Subcutaneous abdominal adipose tissue (tissue), 5 donors: ENCODE results near the gene INPP5E.

Experiments
- H3K27ac ChIP-seq: one replicate; pipeline ENCODE4 v1.7.0; 2013; ENCODE audit warnings: low read depth, mild to moderate bottlenecking, inconsistent platforms, low read length, moderate library complexity
- H3K27me3 ChIP-seq, 5 donors: one replicate each; pipeline ENCODE4 v1.7.0; 2013; ENCODE audit warnings: low read length in 5 of 5, inconsistent platforms in 1 of 5; ENCODE audit not compliant: control insufficient read depth in 5 of 5, insufficient read depth in 4 of 5
- H3K36me3 ChIP-seq, 5 donors: one replicate each; pipeline ENCODE4 v1.7.0; 2013; ENCODE audit warnings: low read length in 5 of 5; ENCODE audit not compliant: control insufficient read depth in 5 of 5, insufficient read depth in 5 of 5
- H3K4me1 ChIP-seq, 5 donors: one replicate each; pipeline ENCODE4 v1.7.0; 2013; ENCODE audit warnings: low read length in 5 of 5, mild to moderate bottlenecking in 3 of 5, moderate library complexity in 1 of 5; ENCODE audit not compliant: control insufficient read depth in 5 of 5, insufficient read depth in 5 of 5
- H3K4me3 ChIP-seq, 5 donors: one replicate each; pipeline ENCODE4 v1.7.0; 2013; ENCODE audit warnings: low read length in 5 of 5, low read depth in 1 of 5
- H3K9ac ChIP-seq, 5 donors: one replicate each; pipeline ENCODE4 v1.7.0; 2013; ENCODE audit warnings: low read length in 5 of 5, mild to moderate bottlenecking in 4 of 5, moderate library complexity in 3 of 5
- H3K9me3 ChIP-seq, 5 donors: one replicate each; pipeline ENCODE4 v1.7.0; 2013; ENCODE audit warnings: low read length in 5 of 5; ENCODE audit not compliant: control insufficient read depth in 5 of 5
- donor health status: healthy.
- donor health status: healthy.
- donor health status: healthy.
- donor health status: healthy.
- donor health status: healthy.

Gene INPP5E

GRCh38 chr9:136398286-136398685, 41.4 kb downstream of the INPP5E start:
- Histone ChIP-seq H3K9ac (peak overlapping the region in 4 of 5 donors; percentile 31 to 96 (median 62)), H3K27me3 (no peaks in the 10 kb centered on the region), H3K27ac (no peak overlapping the region), H3K4me3 (peak overlapping the region in 1 of 5 donors; percentile 37), H3K4me1 (peaks cover 5 to 31% (median 26%) of the 10 kb centered on the region in 5 donors), H3K36me3 (peaks cover 0 to 57% (median 44%) of the 10 kb centered on the region in 5 donors), H3K9me3 (no peaks in the 10 kb centered on the region)

GRCh38 chr9:136397643-136398042, 42.0 kb downstream of the INPP5E start:
- H3K27me3 ChIP-seq: no peaks in the 10 kb centered on the region
- peaks cover 0 to 63% (median 44%) of the 10 kb centered on the region in 5 donors for H3K36me3 ChIP-seq

GRCh38 chr9:136396219-136396515, 43.5 kb downstream of the INPP5E start:
- H3K27me3 ChIP-seq: no peaks in the 10 kb centered on the region
- no peaks in the 10 kb centered on the region for H3K9me3 ChIP-seq
- H3K9ac ChIP-seq: no peak overlapping the region
- no peak overlapping the region for H3K4me3 ChIP-seq
- no peak overlapping the region for H3K27ac ChIP-seq
- H3K4me1 ChIP-seq: peaks cover 9 to 52% (median 44%) of the 10 kb centered on the region in 5 donors
- H3K36me3 ChIP-seq: peaks cover 0 to 67% (median 50%) of the 10 kb centered on the region in 5 donors

More at GRCh38 chr9:136397643-136398042, 42.0 kb downstream of the INPP5E start:
- H3K9ac ChIP-seq: peak overlapping the region in 1 of 5 donors; percentile 17
- H3K4me1 ChIP-seq: peaks cover 7 to 38% (median 32%) of the 10 kb centered on the region in 5 donors
- H3K4me3 ChIP-seq: no peak overlapping the region
- no peak overlapping the region for H3K27ac ChIP-seq
- H3K9me3 ChIP-seq: no peaks in the 10 kb centered on the region

- H3K4me3 ChIP-seq: no peak overlapping the region
- H3K9ac ChIP-seq: no peak overlapping the region
- H3K36me3 ChIP-seq: peaks cover 0 to 69% (median 51%) of the 10 kb centered on the region in 5 donors
- no peak overlapping the region for H3K27ac ChIP-seq
- no peaks in the 10 kb centered on the region for H3K9me3 ChIP-seq
- H3K4me1 ChIP-seq: peaks cover 9 to 50% (median 42%) of the 10 kb centered on the region in 5 donors
- H3K27me3 ChIP-seq: no peaks in the 10 kb centered on the region
Observed at GRCh38 chr9:136395345-136396218, 44.1 kb downstream of the INPP5E start.

GRCh38 chr9:136395020-136395340, 44.7 kb downstream of the INPP5E start:
- peaks cover 9 to 45% (median 37%) of the 10 kb centered on the region in 5 donors for H3K4me1 ChIP-seq
- no peak overlapping the region for H3K9ac ChIP-seq
- no peak overlapping the region for H3K27ac ChIP-seq
- H3K9me3 ChIP-seq: no peaks in the 10 kb centered on the region
- no peaks in the 10 kb centered on the region for H3K27me3 ChIP-seq
- H3K36me3 ChIP-seq: peaks cover 0 to 71% (median 51%) of the 10 kb centered on the region in 5 donors
- no peak overlapping the region for H3K4me3 ChIP-seq

GRCh38 chr9:136394312-136395019, 45.2 kb downstream of the INPP5E start:
- H3K36me3 ChIP-seq: peaks cover 0 to 76% (median 57%) of the 10 kb centered on the region in 5 donors
- H3K4me3 ChIP-seq: no peak overlapping the region
- H3K27ac ChIP-seq: no peak overlapping the region
- H3K9me3 ChIP-seq: no peaks in the 10 kb centered on the region
- no peaks in the 10 kb centered on the region for H3K27me3 ChIP-seq
- peaks cover 9 to 41% (median 35%) of the 10 kb centered on the region in 5 donors for H3K4me1 ChIP-seq
- H3K9ac ChIP-seq: no peak overlapping the region

GRCh38 chr9:136393531-136393930, 46.1 kb downstream of the INPP5E start:
- Histone ChIP-seq H3K36me3 (peaks cover 0 to 85% (median 66%) of the 10 kb centered on the region in 5 donors), H3K27ac (no peak overlapping the region), H3K9me3 (no peaks in the 10 kb centered on the region), H3K27me3 (no peaks in the 10 kb centered on the region), H3K4me3 (no peak overlapping the region), H3K4me1 (peaks cover 4 to 31% (median 26%) of the 10 kb centered on the region in 5 donors), H3K9ac (peak overlapping the region in 2 of 5 donors; percentile 26 to 30)

- H3K9me3 ChIP-seq: no peaks in the 10 kb centered on the region
- H3K27me3 ChIP-seq: no peaks in the 10 kb centered on the region
- no peak overlapping the region for H3K4me3 ChIP-seq
- H3K36me3 ChIP-seq: peaks cover 0 to 89% (median 73%) of the 10 kb centered on the region in 5 donors
- H3K4me1 ChIP-seq: peaks cover 4 to 28% (median 23%) of the 10 kb centered on the region in 5 donors
- no peak overlapping the region for H3K27ac ChIP-seq
- peak overlapping the region in 2 of 5 donors; percentile 26 to 30 for H3K9ac ChIP-seq
Observed at GRCh38 chr9:136392538-136393449, 46.9 kb downstream of the INPP5E start.

GRCh38 chr9:136391737-136392537, 47.7 kb downstream of the INPP5E start:
- no peaks in the 10 kb centered on the region for H3K9me3 ChIP-seq
- H3K4me1 ChIP-seq: peaks cover 4 to 28% (median 23%) of the 10 kb centered on the region in 5 donors
- H3K36me3 ChIP-seq: peaks cover 0 to 92% (median 77%) of the 10 kb centered on the region in 5 donors
- no peak overlapping the region for H3K4me3 ChIP-seq
- no peaks in the 10 kb centered on the region for H3K27me3 ChIP-seq
- no peak overlapping the region for H3K9ac ChIP-seq
- no peak overlapping the region for H3K27ac ChIP-seq
